Activated CD4-positive, alpha-beta T cell treated with anti-CD3 and anti-CD28 coated beads, Interleukin-2, Interleukin-4, amounts not matched to agents 100 ng/mL and 50 ng/mL, durations not matched to agents 16 hours and 8 hours (primary cell): Measurements from ENCODE around the gene TMEM245.

ENCODE experiments used
- DNase-seq: peaks from one replicate; pipeline ENCODE4 v3.0.0-alpha.2; 2020; ENCODE audit warnings: low spot score

TMEM245 gene

DNA sequence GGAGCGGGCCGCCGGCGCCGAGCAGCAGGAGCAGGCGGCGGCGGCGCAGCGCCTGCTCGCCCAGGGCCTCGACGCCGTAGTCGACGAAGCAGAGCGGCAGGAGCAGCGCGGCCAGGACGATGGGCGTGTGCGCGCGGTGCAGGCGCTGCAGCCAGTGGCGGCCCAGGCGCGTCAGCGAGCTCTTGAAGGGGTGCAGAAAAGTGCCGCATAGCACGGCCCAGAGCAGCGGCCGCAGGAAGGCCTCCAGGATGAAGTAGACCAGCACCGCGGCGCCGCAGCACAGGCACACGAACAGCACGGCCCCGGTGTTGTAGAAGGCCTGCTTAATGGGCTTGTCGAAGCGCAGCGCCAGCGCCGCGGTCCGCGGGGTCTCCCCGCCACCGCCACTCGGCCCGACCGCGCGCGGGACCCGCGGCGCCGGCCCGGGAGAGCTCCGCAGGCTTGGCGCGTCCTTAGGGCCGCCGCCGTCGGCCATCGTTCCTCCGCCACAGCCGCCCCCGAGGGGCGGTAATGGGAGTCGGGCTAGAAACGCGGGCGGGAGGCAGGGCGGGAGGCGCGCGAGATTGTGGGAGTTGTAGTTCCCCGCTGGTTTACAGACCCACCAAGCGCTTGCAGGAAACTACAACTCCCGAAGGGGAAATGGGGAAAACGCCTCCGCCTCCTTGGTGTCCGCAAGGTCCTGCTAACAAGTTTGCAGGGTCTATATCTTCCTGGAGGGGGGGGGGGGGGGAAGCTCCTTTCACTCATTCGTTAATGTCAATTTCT, at the start of gene TMEM245:
TMEM245 (minus strand) TSS at position 509 of the 765 bp plus-strand sequence; CDS start at position 475, 34 bp downstream.
- peak; percentile 97 for DNase-seq

DNA sequence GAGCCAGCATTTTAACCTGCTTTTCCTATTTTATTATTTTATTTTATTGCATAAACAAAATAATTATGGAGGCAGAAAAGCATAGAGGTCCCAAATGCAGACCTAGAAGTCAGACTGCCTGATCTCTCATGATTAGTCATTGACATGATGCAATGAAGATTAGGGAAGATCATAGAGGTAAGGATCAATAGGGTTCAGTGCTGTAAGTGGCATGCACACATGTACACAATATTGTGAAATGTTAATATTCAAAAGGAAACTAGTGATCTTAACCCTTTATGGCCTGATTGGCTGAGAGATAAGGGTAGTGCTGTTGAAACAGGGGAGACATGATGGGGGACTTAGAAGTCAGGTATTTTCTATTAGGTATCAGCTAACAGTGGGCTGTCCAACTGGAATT, 48.4 kb upstream of the TMEM245 start:
- peak; percentile 42 for DNase-seq

DNA sequence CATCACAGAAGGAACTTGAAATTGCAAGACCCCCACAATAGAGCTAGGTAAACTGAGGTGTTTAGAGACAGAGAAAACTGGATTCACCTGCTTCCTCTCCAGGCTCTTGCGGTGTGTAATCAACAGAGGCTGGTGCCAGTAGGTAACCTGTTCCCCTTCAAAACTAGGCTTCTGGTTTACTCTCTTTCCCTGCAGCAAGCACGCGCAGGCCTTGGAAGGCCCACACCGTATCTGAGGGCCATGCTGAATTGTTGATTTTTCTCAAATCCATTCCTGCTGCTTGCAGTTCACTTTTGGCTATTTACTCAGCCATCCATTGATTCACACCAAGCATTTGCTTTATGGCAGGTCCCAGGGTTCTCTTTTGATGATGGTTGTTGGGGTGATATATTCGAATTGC, 48.0 kb upstream of the TMEM245 start:
- no peak for DNase-seq

DNA sequence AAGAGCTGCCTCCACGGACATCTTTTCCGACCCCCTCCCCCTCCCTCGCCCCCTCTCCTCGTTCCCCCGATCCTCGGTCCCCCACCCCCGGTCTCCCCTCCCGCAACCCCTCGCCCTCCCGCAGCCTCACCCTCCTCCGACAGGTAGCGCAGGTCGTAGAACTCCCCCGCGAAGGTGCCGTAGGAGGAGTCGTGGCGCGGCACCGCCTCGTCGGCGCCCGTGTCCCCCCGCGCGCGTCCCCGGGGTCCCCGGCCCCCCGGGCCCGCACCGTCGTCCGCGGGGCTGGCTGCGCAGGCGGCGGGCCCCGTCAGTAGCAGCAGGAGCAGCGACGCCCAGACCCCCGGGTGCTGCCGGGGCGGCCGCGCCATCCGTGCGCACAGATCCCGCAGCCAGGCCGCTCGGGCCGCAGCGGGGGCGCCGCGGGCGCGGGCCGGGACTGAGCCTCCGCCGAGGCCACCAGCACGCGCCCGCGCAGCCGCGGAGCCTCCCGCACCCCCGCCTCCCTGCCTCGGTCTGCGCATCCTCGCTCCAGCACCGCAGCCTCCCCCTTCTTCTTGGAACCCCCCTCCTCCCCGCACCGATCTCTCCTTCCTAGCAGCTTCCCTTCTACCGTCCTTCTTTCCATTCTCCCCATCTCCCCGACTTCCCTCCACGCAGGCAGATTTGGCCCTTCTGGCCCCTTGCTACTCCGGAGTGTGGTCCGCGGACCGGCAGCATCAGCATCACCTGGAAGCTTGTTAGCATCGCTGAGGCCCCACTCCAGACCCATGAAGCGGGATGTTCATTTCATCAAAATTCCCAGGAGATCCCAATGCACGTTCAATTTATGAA, 47.2 kb upstream of the TMEM245 start, which contains the start of gene FRRS1L:
FRRS1L (minus strand) TSS at position 479 of the 831 bp plus-strand sequence; CDS start at position 368, 111 bp downstream.
- DNase-seq, result no peak

DNA sequence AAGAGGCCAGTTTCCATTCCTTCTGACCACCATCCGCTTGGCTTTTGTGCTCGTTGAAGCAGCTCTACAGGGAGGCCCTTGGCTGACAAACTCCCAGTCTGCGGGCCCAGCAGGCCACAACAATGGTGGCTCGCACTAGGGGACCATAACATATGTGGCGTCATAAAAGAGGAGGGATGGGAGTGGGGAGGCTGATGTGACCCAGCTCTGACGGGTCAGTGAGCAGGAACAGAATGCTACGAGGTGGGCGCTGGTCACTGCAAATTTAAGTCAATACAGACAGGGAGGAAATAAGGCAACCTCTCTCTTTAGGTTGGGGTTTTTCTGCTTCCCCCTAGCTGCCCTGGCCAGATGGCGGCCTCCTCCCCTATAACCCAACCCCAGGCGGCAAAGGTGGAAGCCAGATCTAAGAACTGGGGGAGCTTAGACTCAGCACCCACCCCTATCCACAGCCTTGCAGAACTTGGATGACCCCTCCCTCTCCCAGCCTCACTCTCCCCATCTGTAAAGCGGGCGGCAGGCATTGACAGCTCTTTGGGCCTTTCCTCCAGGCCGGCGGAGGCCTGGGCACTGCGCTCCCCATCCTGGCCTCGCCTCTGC, 46.5 kb upstream of the TMEM245 start:
- no peak for DNase-seq

DNA sequence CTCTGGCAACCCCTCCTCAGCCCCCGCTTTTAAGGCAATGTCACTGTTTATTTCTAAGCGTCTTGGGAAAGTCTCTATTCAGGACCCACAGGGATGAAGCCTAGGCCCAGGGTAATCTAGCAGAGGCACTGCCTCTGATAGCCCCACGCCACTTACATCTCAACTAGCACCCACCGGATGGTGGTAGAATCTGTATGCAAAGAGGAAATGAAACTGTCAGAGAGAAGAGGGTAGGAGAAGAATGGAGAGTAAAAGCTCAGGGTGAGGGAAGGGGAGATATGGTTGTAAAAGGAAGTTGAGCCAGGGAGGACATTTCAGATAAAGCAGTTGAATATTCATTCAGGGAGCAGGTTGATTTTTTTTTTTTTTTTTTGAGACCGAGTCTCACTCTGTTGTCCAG, 44.3 kb upstream of the TMEM245 start:
- DNase-seq, result no peak

DNA sequence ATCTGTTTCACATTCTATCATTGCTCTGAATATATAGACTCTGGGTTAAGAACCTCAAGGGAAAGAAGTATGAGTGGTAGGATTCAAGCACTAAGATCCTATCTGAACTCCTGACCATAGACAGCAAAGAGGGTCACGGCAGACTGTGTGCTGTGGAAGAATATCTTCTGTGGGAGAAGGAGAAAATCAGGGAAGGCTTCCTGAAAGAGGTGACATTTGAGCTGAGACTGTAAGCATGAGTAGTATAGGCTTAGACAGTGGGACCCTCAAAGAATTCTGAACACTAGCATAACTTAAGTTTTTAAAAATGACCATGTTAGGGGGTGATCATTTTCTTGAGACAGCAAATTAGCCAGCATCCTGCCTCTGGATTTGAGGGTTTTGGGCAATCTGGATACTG, 43.4 kb upstream of the TMEM245 start:
- DNase-seq, result no peak

DNA sequence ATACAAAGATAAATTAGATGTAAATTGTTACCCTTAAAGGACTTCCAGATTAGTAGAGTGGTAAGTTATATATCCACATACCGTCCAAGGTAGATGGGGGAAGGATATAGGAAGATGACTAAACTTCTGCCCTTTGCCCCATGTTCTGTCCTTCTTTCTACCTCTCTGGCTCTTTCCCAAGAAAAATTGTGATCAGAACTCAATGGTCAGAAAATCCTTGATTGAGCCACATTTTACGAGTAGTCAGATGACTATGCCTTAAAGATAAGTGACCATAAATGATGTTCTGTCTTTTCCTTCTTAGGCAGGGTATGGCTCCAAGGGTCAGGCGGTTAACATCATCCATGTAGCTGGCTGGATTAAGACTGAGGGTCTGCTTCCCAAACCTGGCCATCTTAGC, 42.9 kb upstream of the TMEM245 start:
- no peak for DNase-seq

DNA sequence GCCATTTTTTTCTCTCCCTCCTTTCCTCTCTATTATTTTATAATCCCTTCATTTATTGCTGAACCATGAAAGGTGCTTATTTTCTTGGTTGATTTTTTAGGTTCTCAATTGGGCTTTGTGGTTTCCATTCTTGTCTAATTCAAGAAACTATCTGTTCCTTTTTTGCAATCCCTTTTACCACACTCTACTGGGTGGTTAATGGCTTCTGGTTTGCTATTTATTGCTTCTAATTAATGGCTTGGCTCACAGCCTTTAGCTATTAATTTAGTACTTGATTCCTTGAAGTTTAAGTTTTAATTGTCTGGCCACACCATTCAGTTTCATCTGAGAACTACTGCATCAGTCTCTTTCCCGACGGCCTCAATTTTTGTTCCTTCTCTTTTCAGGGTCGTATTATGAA, 41.7 kb upstream of the TMEM245 start:
- DNase-seq, result no peak

DNA sequence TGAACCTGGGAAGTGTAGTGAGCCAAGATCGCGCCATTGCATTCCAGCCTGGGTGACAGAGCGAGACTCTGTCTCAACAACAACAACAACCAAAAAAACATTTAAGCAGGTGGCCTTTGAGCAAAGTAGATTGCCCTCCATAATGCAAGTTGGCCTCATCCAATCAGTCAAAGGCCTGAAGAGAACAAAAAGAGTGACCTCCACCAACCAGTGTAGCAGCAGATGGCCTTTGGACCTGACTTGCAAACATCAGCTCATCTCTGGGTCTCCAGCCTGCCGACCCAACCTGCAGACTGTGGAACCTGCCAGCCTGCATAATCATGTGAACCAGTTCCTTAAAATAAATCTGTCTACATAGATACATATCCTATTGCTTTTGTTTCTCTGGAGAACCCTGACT, 39.8 kb upstream of the TMEM245 start:
- DNase-seq, result no peak

DNA sequence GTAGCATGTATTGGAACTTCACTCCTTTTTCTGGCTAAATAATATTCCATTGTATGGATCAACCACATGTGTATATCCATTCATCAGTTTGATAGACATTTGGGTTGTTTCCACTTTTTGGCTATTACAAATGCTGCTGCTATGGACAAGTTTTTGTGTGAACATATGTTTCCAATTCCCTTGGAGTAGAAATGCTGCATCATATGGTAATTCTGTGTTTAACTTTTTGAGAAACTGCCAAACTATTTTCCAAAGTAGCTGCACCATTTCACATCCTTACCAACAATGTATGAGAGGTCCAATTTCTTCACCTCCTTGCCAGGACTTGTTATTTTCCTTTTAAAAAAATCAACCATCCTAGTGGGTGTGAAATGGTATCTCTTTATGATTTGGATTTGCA, 38.9 kb upstream of the TMEM245 start:
- no peak for DNase-seq

DNA sequence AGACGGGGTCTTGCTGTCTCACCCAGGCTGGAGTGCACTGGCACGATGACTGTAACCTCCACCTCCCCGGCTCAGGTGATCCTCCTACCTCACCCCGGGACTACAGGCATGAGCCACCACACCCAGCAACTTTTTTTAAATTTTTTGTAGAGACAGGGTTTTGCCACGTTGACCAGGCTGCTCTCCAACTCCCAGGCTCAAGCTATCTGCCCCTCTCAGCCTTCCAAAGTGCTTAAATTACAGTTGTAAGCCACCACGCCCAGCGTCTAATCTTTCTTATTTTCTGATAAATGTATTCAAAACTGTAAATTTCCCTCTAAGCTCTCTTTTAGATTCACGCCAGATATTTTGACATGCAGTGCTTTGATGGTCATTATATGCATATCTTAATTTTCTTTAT, 37.0 kb upstream of the TMEM245 start:
- no peak for DNase-seq

DNA sequence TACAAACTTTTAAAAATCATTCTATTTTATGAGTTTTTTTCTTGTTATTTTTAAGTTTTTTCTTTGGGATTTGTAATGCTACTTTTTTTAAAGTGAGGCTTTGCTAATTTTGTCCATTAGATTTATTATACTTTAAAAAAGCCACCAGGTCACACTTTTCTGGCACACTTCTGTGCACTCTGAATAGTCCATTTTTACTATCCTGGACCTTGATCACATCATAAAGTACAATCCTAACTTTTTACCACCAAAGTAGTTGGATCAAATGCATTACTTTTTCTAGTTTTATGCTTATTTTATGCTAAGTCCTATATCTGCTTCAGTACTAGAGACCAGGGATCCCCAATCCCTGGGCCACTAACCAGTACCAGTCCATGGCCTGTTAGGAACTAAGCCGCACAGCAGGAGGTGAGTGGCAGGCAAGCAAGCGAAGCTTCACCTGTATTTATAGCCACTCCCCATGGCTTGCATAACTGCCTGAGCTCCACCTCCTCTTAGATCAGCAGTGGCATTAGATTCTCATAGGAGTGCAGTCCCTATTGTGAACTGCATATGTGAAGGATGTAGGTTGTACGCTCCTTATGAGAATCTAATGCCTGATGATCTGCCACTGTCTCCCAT, 31.3 kb upstream of the TMEM245 start:
- DNase-seq, result no peak

DNA sequence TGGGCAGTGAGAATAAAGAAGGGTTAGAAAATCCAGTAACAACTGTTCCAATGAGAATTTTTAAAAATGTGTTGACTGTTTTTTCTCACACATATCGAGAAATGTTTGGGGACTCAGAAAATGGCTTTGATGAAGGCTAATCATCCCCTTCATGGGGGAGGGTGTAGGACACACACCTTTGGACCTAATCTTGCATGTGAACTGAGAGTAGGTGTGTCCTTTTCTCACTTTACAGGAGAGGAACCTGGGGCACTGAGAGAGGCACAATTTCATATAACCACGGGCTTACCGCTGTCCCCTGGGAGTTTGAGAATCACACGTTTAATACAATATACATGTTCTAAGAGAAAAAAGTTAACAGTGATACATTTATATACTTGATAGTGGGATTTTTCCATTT, 30.0 kb upstream of the TMEM245 start:
- no peak for DNase-seq

DNA sequence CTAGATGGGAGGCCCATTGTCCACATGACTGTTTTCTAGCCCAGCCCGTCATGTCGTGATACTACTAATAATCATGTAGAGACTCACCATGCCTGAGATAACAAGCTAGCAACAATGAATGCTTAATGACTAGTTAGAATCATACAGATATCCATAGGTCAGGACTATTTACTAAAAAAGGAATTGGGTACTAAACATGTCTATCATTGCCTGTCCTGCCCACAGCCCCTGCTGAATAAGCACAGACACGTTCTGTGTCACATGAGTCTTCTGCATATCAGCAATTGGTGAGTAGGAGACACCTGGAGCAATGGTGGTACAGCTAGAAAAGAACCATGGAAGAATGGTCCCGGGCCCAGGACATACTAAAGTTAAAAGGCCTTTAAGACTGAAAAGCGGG, 29.3 kb upstream of the TMEM245 start:
- DNase-seq, result no peak

DNA sequence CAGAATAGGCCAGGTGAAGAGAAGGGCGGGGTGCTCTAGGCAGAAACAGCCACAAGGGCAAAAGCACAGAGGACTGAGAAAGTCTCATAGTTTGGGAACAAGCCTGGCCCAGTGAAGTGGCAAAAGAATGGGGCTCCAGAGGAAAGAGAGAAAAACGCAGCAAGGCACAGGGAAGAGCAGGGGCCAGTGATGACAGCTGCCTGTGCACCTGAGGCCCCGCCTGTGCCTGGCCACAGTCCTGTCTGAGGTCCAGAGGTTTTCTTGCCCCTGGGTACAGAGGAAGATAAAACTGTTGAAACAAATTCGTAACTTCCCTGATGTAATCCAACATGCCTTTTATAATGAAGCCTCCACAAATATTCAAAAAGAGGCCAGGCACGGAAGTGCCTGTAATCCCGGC, 25.3 kb upstream of the TMEM245 start:
- DNase-seq, result no peak

DNA sequence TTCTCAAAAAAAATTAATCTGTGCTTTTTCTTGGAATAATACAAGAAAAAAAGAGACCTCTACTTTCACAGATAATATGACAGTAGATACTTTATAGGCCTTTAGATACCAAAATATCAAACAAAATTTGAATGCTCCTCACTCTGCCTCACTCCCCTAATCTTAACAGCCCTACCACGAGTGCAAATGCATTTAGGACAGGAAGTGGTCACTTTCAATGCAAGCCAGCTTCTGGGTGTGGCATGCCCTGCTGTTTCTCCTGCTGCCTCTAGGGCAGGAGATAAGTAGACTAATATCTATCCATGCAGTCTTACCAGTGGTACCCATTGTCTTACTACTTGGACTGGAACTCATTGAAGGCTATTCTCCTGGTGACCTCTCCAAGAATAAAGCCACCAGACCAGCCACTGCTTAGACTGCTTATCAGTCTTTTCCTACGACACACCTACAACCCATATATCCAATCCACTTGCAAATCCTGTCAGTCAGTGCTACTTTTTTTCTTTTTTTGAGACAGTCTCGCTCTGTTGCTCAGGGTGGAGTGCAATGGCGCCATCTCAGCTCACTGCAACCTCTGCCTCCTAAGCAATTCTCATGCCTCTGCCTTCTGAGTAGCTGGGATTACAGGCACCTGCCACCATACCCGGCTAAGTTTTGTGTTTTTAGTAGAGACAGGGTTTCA, 24.3 kb upstream of the TMEM245 start:
- peak; percentile 36 for DNase-seq

DNA sequence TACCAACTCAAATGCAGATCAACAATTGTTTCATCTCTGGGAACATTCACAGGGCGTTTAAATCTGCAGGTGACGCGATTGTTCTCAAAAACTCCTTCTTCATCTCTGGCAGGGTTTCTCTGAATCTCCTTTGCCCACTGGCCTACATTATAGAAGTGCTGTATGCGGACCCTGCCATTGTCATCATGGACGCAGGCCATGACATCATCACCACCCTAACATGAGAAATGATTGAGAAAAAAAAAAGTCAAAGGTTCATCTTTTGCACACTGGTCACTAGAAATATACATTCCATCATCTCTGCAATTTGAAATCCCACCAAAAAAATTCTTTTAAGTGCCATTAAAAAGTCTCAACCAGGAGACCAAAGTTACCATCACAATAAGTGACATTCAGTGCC, 21.6 kb upstream of the TMEM245 start:
- DNase-seq, result no peak

DNA sequence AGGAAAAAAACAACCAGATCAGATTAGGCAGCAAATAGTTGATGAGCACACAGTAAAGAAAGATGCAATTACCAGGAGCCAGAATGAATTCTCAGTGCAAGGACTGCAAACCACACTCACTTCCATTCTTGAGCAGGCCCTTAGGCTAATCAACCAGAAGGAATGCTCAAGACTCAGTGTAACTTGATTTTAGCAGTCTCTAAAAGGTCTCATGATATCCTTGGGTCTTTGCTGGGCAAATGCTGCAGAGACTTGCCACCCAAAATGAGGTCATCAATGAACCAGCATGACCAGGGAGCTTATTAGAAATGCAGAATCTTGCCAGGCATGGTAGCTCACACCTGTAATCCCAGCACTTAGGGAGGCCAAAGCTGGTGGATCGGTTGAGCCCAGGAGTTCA, 20.1 kb upstream of the TMEM245 start:
- no peak for DNase-seq

DNA sequence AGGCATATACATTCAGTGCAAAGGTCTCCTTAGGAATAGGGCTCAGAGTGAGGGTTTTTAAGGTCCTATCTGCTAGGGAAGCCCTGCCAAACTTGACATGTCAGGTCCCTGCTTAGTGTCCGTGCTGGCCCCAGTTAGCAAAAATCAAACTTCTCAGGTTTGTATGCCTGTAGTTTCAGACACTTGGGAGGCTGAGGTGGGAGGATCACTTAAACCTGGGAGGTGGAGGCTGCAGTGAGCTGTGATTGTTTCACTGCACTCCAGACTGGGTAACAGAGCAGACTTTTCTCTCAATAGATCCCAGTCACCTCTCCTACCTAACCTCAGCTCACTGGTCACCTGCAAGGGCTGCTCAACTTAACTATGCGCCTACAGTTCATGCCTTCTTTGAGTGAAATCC, 18.7 kb upstream of the TMEM245 start:
- DNase-seq, result no peak

DNA sequence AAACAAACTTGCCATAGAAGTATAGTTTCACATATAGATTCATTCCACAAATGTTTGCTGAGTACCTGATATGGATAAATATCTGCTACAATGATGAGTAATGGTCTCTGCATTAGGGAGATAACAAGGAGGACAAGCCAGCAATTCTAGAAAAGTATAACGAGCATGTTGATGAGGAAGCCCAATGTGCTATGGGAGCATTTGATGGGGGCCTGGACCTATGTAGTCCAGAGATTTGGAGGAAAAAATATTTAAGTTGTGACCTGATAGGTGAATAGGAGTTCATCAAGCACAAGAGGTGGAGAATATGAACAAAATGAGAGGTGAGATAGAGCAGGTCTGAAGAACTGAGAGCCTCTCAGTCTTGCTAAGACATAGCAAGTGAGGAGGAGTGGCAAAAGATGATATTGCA, 14.4 kb upstream of the TMEM245 start:
- no peak for DNase-seq

DNA sequence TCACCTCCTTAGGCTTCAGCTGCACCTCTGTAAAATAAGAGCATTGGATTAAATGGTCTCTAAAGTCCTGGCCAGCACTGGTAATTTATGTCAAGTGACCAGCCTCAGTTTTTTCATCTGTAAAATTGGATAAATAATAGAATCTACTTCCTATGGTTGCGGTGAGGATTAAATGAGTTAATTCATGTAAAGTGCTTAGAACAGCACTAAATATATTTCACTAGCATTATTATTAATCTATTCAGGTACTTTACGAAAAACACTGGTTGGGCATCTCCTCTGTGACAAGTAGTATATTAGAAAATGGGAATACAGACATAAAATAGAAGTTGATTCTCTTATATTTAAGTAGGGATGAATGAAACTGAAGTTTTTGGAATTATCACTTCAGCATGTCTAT, 13.8 kb upstream of the TMEM245 start:
- DNase-seq, result no peak
